Lung (tissue), 13 donors: ENCODE data around the gene OTUD5. TPM values are rescaled to one million over a fixed set of nuclear protein-coding genes. Genes with fewer than 3 reads are reported as not detected.
"Not testable (repeated sequence)": the region's sequence is repeated elsewhere in the genome, so short reads cannot be mapped to it uniquely, and the experiment has no call there.

Experiments
- ATAC-seq: fragments of 200-7000 bp; cut with Tn5 transposase; one replicate; pipeline ENCODE4 v1.9.1; 2020; ENCODE audit warnings: moderate number of reproducible peaks; ENCODE audit not compliant: insufficient read depth, low FRiP score
- DNase-seq, 3 donors: peaks; one replicate each; pipeline ENCODE4 v3.0.0-alpha.2; 2013 to 2017
- H3K27ac ChIP-seq, 2 donors: one replicate each; pipeline ENCODE4 v1.5.1; 2013; ENCODE audit warnings: mild to moderate bottlenecking in 2 of 2, moderate library complexity in 2 of 2, control low read depth in 1 of 2, inconsistent platforms in 1 of 2, low read depth in 1 of 2, low read length in 1 of 2
- H3K27me3 ChIP-seq, 3 donors: one replicate each; pipeline ENCODE4 v1.5.1; 2013; ENCODE audit warnings: low read length in 2 of 3; ENCODE audit not compliant: control insufficient read depth in 3 of 3, insufficient read depth in 3 of 3
- H3K36me3 ChIP-seq, 4 donors: one replicate each; pipeline ENCODE4 v1.5.1; 2013; ENCODE audit warnings: low read length in 4 of 4, mild to moderate bottlenecking in 1 of 4, moderate library complexity in 1 of 4; ENCODE audit not compliant: control insufficient read depth in 4 of 4, insufficient read depth in 4 of 4
- H3K4me1 ChIP-seq, 5 donors: one replicate each; pipeline ENCODE4 v1.5.1; 2013; ENCODE audit warnings: low read length in 5 of 5, mild to moderate bottlenecking in 2 of 5, moderate library complexity in 1 of 5; ENCODE audit not compliant: control insufficient read depth in 5 of 5, insufficient read depth in 5 of 5
- H3K4me3 ChIP-seq: one replicate; pipeline ENCODE4 v1.5.1; 2013; ENCODE audit warnings: mild to moderate bottlenecking, control low read depth, moderate library complexity
- H3K9ac ChIP-seq, 2 donors: one replicate each; pipeline ENCODE4 v1.5.1; 2013; ENCODE audit warnings: low read length in 2 of 2, control low read depth in 1 of 2; ENCODE audit not compliant: insufficient read depth in 1 of 2
- H3K9me3 ChIP-seq, 4 donors: one replicate each; pipeline ENCODE4 v1.5.1; 2013; ENCODE audit warnings: low read length in 3 of 4, mild to moderate bottlenecking in 1 of 4, moderate library complexity in 1 of 4; ENCODE audit not compliant: control insufficient read depth in 4 of 4, insufficient read depth in 3 of 4
- whole genome bisulfite sequencing, 2 donors: extraction: QIAGEN DNeasy Blood & Tissue Kit; methylation state at CpG; one replicate each; pipeline ENCODE4 v1.1.7; 2013; 5-methylcytosine and 5-hydroxymethylcytosine counted together
- polyA plus RNA-seq, 2 donors: library from polyadenylated mRNA; stranded (reverse); fragments of 200-250 nt; gene quantifications; one replicate each; pipeline ENCODE4 v1.2.1, GENCODE V29; 2013
- small RNA-seq: library from RNA; depleted of rRNA; stranded (forward); fragments of <200 nt; gene quantifications from one replicate; pipeline ENCODE3, GENCODE V24; 2014; ENCODE audit warnings: low replicate concordance
- total RNA-seq, 2 donors: library from RNA; depleted of rRNA in 1 of 2; stranded (reverse); fragments of >200 nt in 1 of 2; gene quantifications; one replicate each; pipeline ENCODE4 v1.2.1, GENCODE V29; 2014 to 2021
- TF ChIP-seq, protein P1 (sequence below): IDR thresholded peaks from 2 replicates; pipeline ENCODE4 v1.5.1; 2012; ENCODE audit warnings: mild to moderate bottlenecking; ENCODE audit errors: control extremely low read depth, extremely low read depth
- donor health status: control.
- donor health status: control.
- donor health status: Bipolar disorder and iron deficiency.
- donor health status: healthy.
- donor health status: DM: yes; HTN: yes; CAD: no.

Gene OTUD5
- total and polyA plus RNA-seq, 4 donors, result 32.4 to 48.2 (median 35.7) TPM

DNA sequence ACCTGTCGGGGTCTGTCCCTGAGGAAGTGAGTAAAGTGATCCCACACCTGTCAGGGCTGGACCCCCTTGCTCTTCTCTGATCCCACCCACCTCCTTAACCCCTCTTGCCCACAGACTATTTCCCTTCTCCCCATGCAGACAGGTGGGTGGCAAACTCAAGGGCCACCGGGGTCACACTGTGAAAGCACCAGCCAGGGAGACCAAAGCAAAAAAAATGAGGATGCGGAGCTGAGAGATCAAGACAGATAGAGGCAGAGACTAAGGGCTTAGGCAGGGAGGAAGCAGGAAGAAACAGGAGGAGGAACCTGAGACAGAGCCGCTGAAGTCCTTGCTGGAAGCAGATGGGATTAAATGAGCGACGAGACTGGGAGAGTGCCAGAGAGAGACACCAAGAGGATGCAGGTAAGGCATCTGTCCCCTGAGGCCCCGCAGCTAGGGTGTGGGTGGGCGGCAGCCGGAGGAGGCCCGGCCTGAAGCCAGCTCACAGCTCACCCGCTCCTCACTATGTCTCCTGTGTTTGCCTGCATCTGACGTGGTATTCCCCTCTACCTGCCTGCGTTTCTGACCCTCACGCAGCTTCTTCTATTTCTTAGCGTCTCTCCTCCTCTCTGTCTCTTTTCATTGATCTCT is 67.0 kb downstream of the OTUD5 start:
- no peak for ATAC-seq
- Histone ChIP-seq H3K27ac (no peak overlapping the region), H3K4me3 (no peak overlapping the region), H3K4me1 (peaks cover 0 to 5% (median 0%) of the 10 kb centered on the region in 5 donors), H3K36me3 (peaks cover 0 to 3% (median under 1%) of the 10 kb centered on the region in 4 donors), H3K27me3 (no peaks in the 10 kb centered on the region), H3K9me3 (no peaks in the 10 kb centered on the region), H3K9ac (peak overlapping the region in 1 of 2 donors; percentile 68)
- TF ChIP-seq, protein P1, sequence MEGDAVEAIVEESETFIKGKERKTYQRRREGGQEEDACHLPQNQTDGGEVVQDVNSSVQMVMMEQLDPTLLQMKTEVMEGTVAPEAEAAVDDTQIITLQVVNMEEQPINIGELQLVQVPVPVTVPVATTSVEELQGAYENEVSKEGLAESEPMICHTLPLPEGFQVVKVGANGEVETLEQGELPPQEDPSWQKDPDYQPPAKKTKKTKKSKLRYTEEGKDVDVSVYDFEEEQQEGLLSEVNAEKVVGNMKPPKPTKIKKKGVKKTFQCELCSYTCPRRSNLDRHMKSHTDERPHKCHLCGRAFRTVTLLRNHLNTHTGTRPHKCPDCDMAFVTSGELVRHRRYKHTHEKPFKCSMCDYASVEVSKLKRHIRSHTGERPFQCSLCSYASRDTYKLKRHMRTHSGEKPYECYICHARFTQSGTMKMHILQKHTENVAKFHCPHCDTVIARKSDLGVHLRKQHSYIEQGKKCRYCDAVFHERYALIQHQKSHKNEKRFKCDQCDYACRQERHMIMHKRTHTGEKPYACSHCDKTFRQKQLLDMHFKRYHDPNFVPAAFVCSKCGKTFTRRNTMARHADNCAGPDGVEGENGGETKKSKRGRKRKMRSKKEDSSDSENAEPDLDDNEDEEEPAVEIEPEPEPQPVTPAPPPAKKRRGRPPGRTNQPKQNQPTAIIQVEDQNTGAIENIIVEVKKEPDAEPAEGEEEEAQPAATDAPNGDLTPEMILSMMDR, result no peak
- WGBS, 2 donors, result 21 to 54% methylated on average over 11 to 15 of the region's 15 CpGs
- DNase-seq, result peak in 1 of 3 donors; percentile 4

DNA sequence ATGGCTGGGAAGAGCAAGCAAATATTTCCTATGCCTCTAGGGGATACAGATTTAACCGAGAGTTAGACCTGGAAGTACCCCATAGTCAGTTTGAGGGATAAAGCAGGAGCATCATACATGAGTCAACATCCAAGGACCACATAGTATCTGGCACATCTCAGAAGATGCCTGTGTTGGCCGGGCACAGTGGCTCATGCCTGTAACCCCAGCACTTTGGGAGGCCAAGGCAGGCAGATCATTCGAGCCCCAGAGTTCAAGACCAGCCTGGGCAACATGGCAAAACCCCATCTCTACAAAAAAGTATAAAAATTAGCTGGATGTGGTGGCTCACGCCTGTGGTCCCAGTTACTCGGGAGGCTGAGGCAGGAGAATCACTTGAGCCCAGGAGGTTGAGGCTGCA is 70.8 kb downstream of the OTUD5 start:
- not testable (repeated sequence) for H3K9me3 ChIP-seq, H3K4me3 ChIP-seq, H3K27me3 ChIP-seq, DNase-seq, H3K27ac ChIP-seq, H3K36me3 ChIP-seq, ATAC-seq, H3K4me1 ChIP-seq, H3K9ac ChIP-seq
- 81 to 89% methylated on average over 5 of the region's 5 CpGs for WGBS, 2 donors

DNA sequence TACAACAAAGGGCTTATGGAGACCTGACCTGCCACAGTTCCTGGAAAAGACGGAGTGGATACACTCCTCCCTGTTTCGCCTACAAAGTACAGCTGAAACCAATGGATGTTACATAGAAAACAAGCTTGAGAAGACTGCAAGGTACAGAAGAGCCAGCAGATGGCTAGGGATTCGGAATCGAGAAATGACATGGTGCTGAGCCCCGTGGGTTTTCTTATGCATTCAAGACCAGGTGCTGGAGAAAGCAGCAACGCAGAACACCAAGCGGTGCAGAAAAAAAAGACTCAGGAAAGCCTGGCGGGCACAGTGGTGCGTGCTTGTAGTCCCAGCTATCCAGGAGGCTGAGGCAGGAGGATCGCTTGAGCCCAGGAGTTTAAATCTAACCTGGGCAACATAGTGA is 73.7 kb downstream of the OTUD5 start:
- H3K36me3 ChIP-seq, result no peaks in the 10 kb centered on the region
- no peaks in the 10 kb centered on the region for H3K9me3 ChIP-seq
- H3K4me1 ChIP-seq, result no peaks in the 10 kb centered on the region
- no peak overlapping the region for H3K4me3 ChIP-seq
- no peak overlapping the region for H3K9ac ChIP-seq
- TF ChIP-seq, protein P1, result no peak
- no peaks in the 10 kb centered on the region for H3K27me3 ChIP-seq
- DNase-seq (no peak), ATAC-seq (no peak)
- 77 to 80% methylated on average over 10 of the region's 10 CpGs for WGBS, 2 donors
- no peak overlapping the region for H3K27ac ChIP-seq

DNA sequence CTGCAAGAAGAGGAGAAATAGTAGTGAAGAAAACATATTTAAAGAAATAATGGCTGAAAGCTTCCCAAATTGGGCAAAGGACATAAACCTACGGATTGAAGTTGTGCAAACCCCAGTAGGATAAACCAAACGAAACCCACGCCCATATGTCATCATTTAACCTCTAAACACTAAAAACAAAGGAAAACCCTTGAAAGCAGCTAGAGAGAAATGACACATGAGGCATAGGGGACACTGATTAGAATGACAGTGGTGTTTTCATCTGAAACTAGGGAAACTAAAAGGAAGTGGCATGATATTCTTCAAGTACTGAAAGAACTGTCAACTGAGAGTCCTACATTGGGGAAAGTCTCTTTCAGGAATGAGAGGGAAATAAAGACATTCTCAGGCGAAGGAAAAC is 80.5 kb downstream of the OTUD5 start:
- not testable (repeated sequence) for H3K9me3 ChIP-seq, H3K4me1 ChIP-seq, H3K27ac ChIP-seq, H3K4me3 ChIP-seq, H3K36me3 ChIP-seq, DNase-seq, ATAC-seq, H3K9ac ChIP-seq, H3K27me3 ChIP-seq
- 53 to 60% methylated on average over 3 to 4 of the region's 4 CpGs for WGBS, 2 donors

Small RNA genes within 50 kb of the gene (small RNA-seq; reads per million reads assigned to genes)
- gene RNU6-722P, result not detected

Other genes starting within 250 kb of the OTUD5 start
- 1 to 10 TPM; 1.6 to 2.0 TPM for gene GLOD5, start 195.9 kb downstream of the OTUD5 start, total RNA-seq
- 1 to 10 TPM; 1.7 to 5.1 TPM for gene GLOD5, start 195.9 kb downstream of the OTUD5 start, polyA plus RNA-seq
- 1 to 10 TPM in 1 of 2 donors, under 1 TPM in 1; 0.43 to 1.2 TPM for gene GATA1, start 171.0 kb downstream of the OTUD5 start, total RNA-seq
- gene GATA1, start 171.0 kb downstream of the OTUD5 start, polyA plus RNA-seq, result 1 to 10 TPM in 1 of 2 donors, under 1 TPM in 1; 0.63 to 1.5 TPM
- gene HDAC6, start 155.5 kb downstream of the OTUD5 start, total RNA-seq, result 10 to 100 TPM; 84.9 to 90.8 TPM
- gene HDAC6, start 155.5 kb downstream of the OTUD5 start, polyA plus RNA-seq, result 10 to 100 TPM; 39.7 to 72.0 TPM
- not detected for gene ERAS, start 131.1 kb downstream of the OTUD5 start, total RNA-seq
- gene ERAS, start 131.1 kb downstream of the OTUD5 start, polyA plus RNA-seq, result under 1 TPM in 1 of 2 donors, not detected in 1; 0.24 TPM
- 10 to 100 TPM in 1 of 2 donors, 1 to 10 TPM in 1; 3.4 to 10.7 TPM for gene PCSK1N, start 122.0 kb downstream of the OTUD5 start, total RNA-seq
- gene PCSK1N, start 122.0 kb downstream of the OTUD5 start, polyA plus RNA-seq, result 1 to 10 TPM; 1.3 to 1.6 TPM
- gene TIMM17B, start 59.8 kb downstream of the OTUD5 start, total RNA-seq, result 10 to 100 TPM; 21.0 to 51.5 TPM
- gene TIMM17B, start 59.8 kb downstream of the OTUD5 start, polyA plus RNA-seq, result 10 to 100 TPM; 67.4 to 73.4 TPM
- gene PQBP1, start 59.7 kb downstream of the OTUD5 start, total RNA-seq, result 10 to 100 TPM; 33.2 to 79.7 TPM
- gene PQBP1, start 59.7 kb downstream of the OTUD5 start, polyA plus RNA-seq, result 100 to 1,000 TPM in 1 of 2 donors, 10 to 100 TPM in 1; 68.2 to 146 TPM
- gene SLC35A2, start 46.0 kb downstream of the OTUD5 start, total RNA-seq, result 10 to 100 TPM; 23.4 to 40.7 TPM
- 10 to 100 TPM; 16.7 to 41.2 TPM for gene SLC35A2, start 46.0 kb downstream of the OTUD5 start, polyA plus RNA-seq
- 10 to 100 TPM; 21.7 to 36.5 TPM for gene PIM2, start 38.6 kb downstream of the OTUD5 start, total RNA-seq
- 10 to 100 TPM; 14.8 to 27.4 TPM for gene PIM2, start 38.6 kb downstream of the OTUD5 start, polyA plus RNA-seq
- 1 to 10 TPM; 1.4 to 1.7 TPM for gene KCND1, start 14.2 kb upstream of the OTUD5 start, total RNA-seq
- gene KCND1, start 14.2 kb upstream of the OTUD5 start, polyA plus RNA-seq, result 1 to 10 TPM in 1 of 2 donors, under 1 TPM in 1; 0.65 to 1.3 TPM
- 10 to 100 TPM; 29.2 to 48.9 TPM for gene GRIPAP1, start 44.7 kb upstream of the OTUD5 start, total RNA-seq
- gene GRIPAP1, start 44.7 kb upstream of the OTUD5 start, polyA plus RNA-seq, result 10 to 100 TPM; 30.3 to 38.1 TPM
- gene TFE3, start 85.8 kb upstream of the OTUD5 start, total RNA-seq, result 10 to 100 TPM; 28.4 to 51.5 TPM
- gene TFE3, start 85.8 kb upstream of the OTUD5 start, polyA plus RNA-seq, result 10 to 100 TPM; 34.0 to 63.7 TPM
- 10 to 100 TPM in 1 of 2 donors, 1 to 10 TPM in 1; 5.3 to 11.3 TPM for gene CCDC120, start 101.4 kb upstream of the OTUD5 start, total RNA-seq
- gene CCDC120, start 101.4 kb upstream of the OTUD5 start, polyA plus RNA-seq, result 1 to 10 TPM; 3.8 to 5.1 TPM
- 10 to 100 TPM in 1 of 2 donors, 1 to 10 TPM in 1; 5.6 to 40.8 TPM for gene PRAF2, start 116.4 kb upstream of the OTUD5 start, total RNA-seq
- 10 to 100 TPM; 36.6 to 37.2 TPM for gene PRAF2, start 116.4 kb upstream of the OTUD5 start, polyA plus RNA-seq
- gene WDR45, start 122.3 kb upstream of the OTUD5 start, total RNA-seq, result 10 to 100 TPM; 48.1 to 71.4 TPM
- 10 to 100 TPM; 58.5 to 70.1 TPM for gene WDR45, start 122.3 kb upstream of the OTUD5 start, polyA plus RNA-seq
- 10 to 100 TPM; 18.1 to 23.1 TPM for gene GPKOW, start 166.1 kb upstream of the OTUD5 start, total RNA-seq
- gene GPKOW, start 166.1 kb upstream of the OTUD5 start, polyA plus RNA-seq, result 10 to 100 TPM in 1 of 2 donors, 1 to 10 TPM in 1; 9.1 to 20.6 TPM
- gene MAGIX, start 205.2 kb upstream of the OTUD5 start, total RNA-seq, result 10 to 100 TPM in 1 of 2 donors, 1 to 10 TPM in 1; 7.3 to 15.2 TPM
- 10 to 100 TPM in 1 of 2 donors, 1 to 10 TPM in 1; 9.8 to 19.0 TPM for gene MAGIX, start 205.2 kb upstream of the OTUD5 start, polyA plus RNA-seq
- 100 to 1,000 TPM in 1 of 2 donors, 1 to 10 TPM in 1; 8.9 to 181 TPM for gene PLP2, start 214.3 kb upstream of the OTUD5 start, total RNA-seq
- gene PLP2, start 214.3 kb upstream of the OTUD5 start, polyA plus RNA-seq, result 100 to 1,000 TPM; 138 to 222 TPM
- gene PRICKLE3, start 228.8 kb upstream of the OTUD5 start, total RNA-seq, result 10 to 100 TPM; 10.0 to 16.3 TPM
- 10 to 100 TPM in 1 of 2 donors, 1 to 10 TPM in 1; 7.6 to 12.7 TPM for gene PRICKLE3, start 228.8 kb upstream of the OTUD5 start, polyA plus RNA-seq
- 1 to 10 TPM; 3.2 to 5.6 TPM for gene SYP, start 242.6 kb upstream of the OTUD5 start, total RNA-seq
- 1 to 10 TPM; 4.6 to 5.1 TPM for gene SYP, start 242.6 kb upstream of the OTUD5 start, polyA plus RNA-seq